Measurements from ENCODE around the gene TAF11. TPM values are rescaled to one million over a fixed set of nuclear protein-coding genes. Genes with fewer than 3 reads are reported as not detected.
"Not testable (repeated sequence)": the region's sequence is repeated elsewhere in the genome, so short reads cannot be mapped to it uniquely, and the experiment has no call there.

Gene TAF11
- polyA plus RNA-seq, 12 donors, result 34.8 to 56.1 (median 48.3) TPM; not detected in 1

GRCh38 chr6:34872332-34872731 is 15.5 kb downstream of the TAF11 start:
- no peak for DNase-seq

- DNase-seq, result no peak
Measured at GRCh38 chr6:34871853-34872252, 16.0 kb downstream of the TAF11 start.

GRCh38 chr6:34867484-34867883 is 20.4 kb downstream of the TAF11 start:
- no peak for DNase-seq

GRCh38 chr6:34866509-34866908 is 21.3 kb downstream of the TAF11 start:
- no peak for DNase-seq

- no peak for DNase-seq
Measured at GRCh38 chr6:34865107-34865506, 22.7 kb downstream of the TAF11 start.

GRCh38 chr6:34864007-34864406 is 23.8 kb downstream of the TAF11 start:
- DNase-seq, result no peak

- no peak for DNase-seq
Measured at GRCh38 chr6:34860776-34861175, 27.1 kb downstream of the TAF11 start.

- DNase-seq, result no peak
Measured at GRCh38 chr6:34859951-34860350, 27.9 kb downstream of the TAF11 start.

GRCh38 chr6:34858681-34859080 is 29.2 kb downstream of the TAF11 start:
- DNase-seq, result no peak

- no peak for DNase-seq
Measured at GRCh38 chr6:34855463-34855862, 32.4 kb downstream of the TAF11 start.

GRCh38 chr6:34852406-34853085 is 35.3 kb downstream of the TAF11 start:
- no peak for DNase-seq

GRCh38 chr6:34851361-34851760 is 36.5 kb downstream of the TAF11 start:
- DNase-seq, result no peak

GRCh38 chr6:34849066-34849465 is 38.8 kb downstream of the TAF11 start:
- DNase-seq, result not testable (repeated sequence)

GRCh38 chr6:34839666-34840352 is 48.0 kb downstream of the TAF11 start:
- DNase-seq, result no peak

GRCh38 chr6:34837528-34837927 is 50.3 kb downstream of the TAF11 start:
- no peak for DNase-seq

- DNase-seq, result no peak
Measured at GRCh38 chr6:34836451-34836850, 51.4 kb downstream of the TAF11 start.

GRCh38 chr6:34836008-34836407 is 51.8 kb downstream of the TAF11 start:
- DNase-seq, result no peak

- DNase-seq, result no peak
Measured at GRCh38 chr6:34834789-34835518, 52.9 kb downstream of the TAF11 start.

- DNase-seq, result no peak
Measured at GRCh38 chr6:34832942-34833341, 54.9 kb downstream of the TAF11 start.

- no peak for DNase-seq
Measured at GRCh38 chr6:34829137-34829536, 58.7 kb downstream of the TAF11 start.

All from muscle of arm (tissue), 12 donors.